MCF 10A (cell line): ENCODE measurements around the gene TMEM213. TPM values are rescaled to one million over a fixed set of nuclear protein-coding genes. Genes with fewer than 3 reads are reported as not detected.
A peak's percentile ranks its signal among the peaks of the same experiment; 100 is the strongest.

Source experiments
- BruUV-seq: library from RNA; stranded (reverse); fragments of 400-500 nt; replicated peaks from 2 replicates; lab custom pipeline; 2021; lab: Mats Ljungman, UMichigan
- CTCF ChIA-PET: fragments of 300-600 bp; sonication (Branson Sonifier 250); formaldehyde crosslinking; extraction: SDS; loops from one replicate; lab custom pipeline; 2021; ENCODE audit warnings: antibody characterized with exemption, inconsistent platforms; lab: Yijun Ruan, JAX
- POLR2A ChIA-PET: fragments of 300-600, 350-650 bp; sonication (Branson Sonifier 250); formaldehyde crosslinking; extraction: SDS; loops from one replicate; lab custom pipeline; 2020; ENCODE audit warnings: antibody characterized with exemption, inconsistent platforms; lab: Yijun Ruan, JAX
- DNase-seq: peaks from one replicate; pipeline ENCODE4 v3.0.0-alpha.2; 2018; ENCODE audit not compliant: unreplicated experiment
- H3K27ac Mint-ChIP-seq: one replicate; pipeline ENCODE4 v1.8.0; 2022; ENCODE audit warnings: mild to moderate bottlenecking, low read depth, mixed read lengths; ENCODE audit not compliant: unreplicated experiment
- H3K27me3 Mint-ChIP-seq: one replicate; pipeline ENCODE4 v1.8.0; 2022; ENCODE audit warnings: mixed read lengths; ENCODE audit not compliant: insufficient read depth, unreplicated experiment
- H3K36me3 Mint-ChIP-seq: one replicate; pipeline ENCODE4 v1.8.0; 2022; ENCODE audit warnings: mild to moderate bottlenecking, moderate library complexity, mixed read lengths; ENCODE audit not compliant: insufficient read depth, unreplicated experiment
- H3K4me1 Mint-ChIP-seq: one replicate; pipeline ENCODE4 v1.8.0; 2022; ENCODE audit warnings: mixed read lengths; ENCODE audit not compliant: insufficient read depth, unreplicated experiment
- H3K4me3 Mint-ChIP-seq: one replicate; pipeline ENCODE4 v1.8.0; 2022; ENCODE audit warnings: mild to moderate bottlenecking, moderate library complexity, mixed read lengths; ENCODE audit not compliant: unreplicated experiment
- H3K9me3 Mint-ChIP-seq: one replicate; pipeline ENCODE4 v1.8.0; 2022; ENCODE audit warnings: mixed read lengths; ENCODE audit not compliant: unreplicated experiment
- CTCF ChIP-seq: fragments of 200-600 bp; IDR thresholded peaks from one replicate; pipeline ENCODE4 v1.8.0; 2022; ENCODE audit warnings: antibody characterized with exemption, mild to moderate bottlenecking; ENCODE audit not compliant: unreplicated experiment
- intact Hi-C: fragments of 100-400 bp; cut with micrococcal nuclease; formaldehyde crosslinking; loops from 2 replicates; pipeline ENCODE4 v1.14.1; 2022
- total RNA-seq: library from RNA; stranded (reverse); gene quantifications from 2 replicates; pipeline ENCODE4 v1.2.3, GENCODE V29; 2022

TMEM213 gene
- total RNA-seq, 1 experiment from 2014 or later: not detected

- CTCF ChIA-PET: no interaction called here
- no peak for DNase-seq
- intact Hi-C loops: loop anchor here (10.0 kb wide), 2 partner anchors 405 to 965 kb away; partner anchors contain the start of gene TRIM24
- POLR2A ChIA-PET: no interaction called here
- no peaks in the 10 kb centered on the region for H3K27me3 Mint-ChIP-seq
- no peak overlapping the region for H3K4me3 Mint-ChIP-seq
- peaks cover 7% of the 10 kb centered on the region for H3K36me3 Mint-ChIP-seq
- no TSS peak for BruUV-seq
- H3K4me1 Mint-ChIP-seq: peaks cover 24% of the 10 kb centered on the region
- no peak for TF ChIP-seq CTCF
- H3K27ac Mint-ChIP-seq: no peak overlapping the region
- H3K9me3 Mint-ChIP-seq: no peaks in the 10 kb centered on the region
These were observed 71.6 kb downstream of the TMEM213 start for GRCh38 chr7:138869353-138869752.

- no peak overlapping the region for H3K27ac Mint-ChIP-seq
- no peak for TF ChIP-seq CTCF
- POLR2A ChIA-PET: no interaction called here
- peaks cover 7% of the 10 kb centered on the region for H3K36me3 Mint-ChIP-seq
- H3K27me3 Mint-ChIP-seq: no peaks in the 10 kb centered on the region
- H3K4me1 Mint-ChIP-seq: peaks cover 20% of the 10 kb centered on the region
- DNase-seq: no peak
- H3K9me3 Mint-ChIP-seq: no peaks in the 10 kb centered on the region
- no peak overlapping the region for H3K4me3 Mint-ChIP-seq
- intact Hi-C loops: no loop called here
- BruUV-seq: no TSS peak
- CTCF ChIA-PET: interaction anchor here (0.9 to 1.5 kb wide), 3 partner anchors 14 to 112 kb away, joined by 3 to 10 read pairs (median 3); no protein-coding TSS in a partner anchor
These were observed 73.4 kb downstream of the TMEM213 start for GRCh38 chr7:138871065-138871813.

- Mint-ChIP-seq H3K4me3 (no peak overlapping the region), H3K36me3 (peaks cover 6% of the 10 kb centered on the region), H3K27me3 (no peaks in the 10 kb centered on the region), H3K4me1 (peaks cover 20% of the 10 kb centered on the region), H3K27ac (no peak overlapping the region), H3K9me3 (no peaks in the 10 kb centered on the region)
- no peak for DNase-seq
- BruUV-seq: no TSS peak
- POLR2A ChIA-PET: no interaction called here
- TF ChIP-seq CTCF: no peak
- intact Hi-C loops: no loop called here
- CTCF ChIA-PET: interaction anchor here (1.0 to 1.5 kb wide), 2 partner anchors 15 to 111 kb away, joined by 3 to 10 read pairs; no protein-coding TSS in a partner anchor
These were observed 74.0 kb downstream of the TMEM213 start for GRCh38 chr7:138871814-138872090.

- ChIA-PET POLR2A (no interaction called here), CTCF (interaction anchor here (0.9 to 1.0 kb wide), 2 partner anchors 110 to 147 kb away, joined by 3 read pairs; no protein-coding TSS in a partner anchor)
- Mint-ChIP-seq H3K4me3 (no peak overlapping the region), H3K27ac (peak overlapping the region; percentile 23), H3K27me3 (no peaks in the 10 kb centered on the region), H3K9me3 (no peaks in the 10 kb centered on the region), H3K36me3 (no peaks in the 10 kb centered on the region), H3K4me1 (peaks cover 20% of the 10 kb centered on the region)
- BruUV-seq: no TSS peak
- intact Hi-C loops: no loop called here
- TF ChIP-seq CTCF: no peak
- DNase-seq: peak; percentile 38
These were observed 74.8 kb downstream of the TMEM213 start for GRCh38 chr7:138872576-138872975.
